CD4-positive, alpha-beta T cell (primary cell): Measurements from ENCODE around the gene RBM17. TPM values are rescaled to one million over a fixed set of nuclear protein-coding genes. Genes with fewer than 3 reads are reported as not detected.
A peak's percentile ranks its signal among the peaks of the same experiment; 100 is the strongest.

Experiments
- ATAC-seq: fragments of 200-7000 bp; cut with Tn5 transposase; one replicate; pipeline ENCODE4 v1.10.0; 2022; ENCODE audit warnings: mild to moderate bottlenecking; ENCODE audit not compliant: poor library complexity
- CTCF ChIA-PET: fragments of 350-600 bp; sonication (Branson Sonifier 250); formaldehyde crosslinking; loops from one replicate; lab custom pipeline; 2021; ENCODE audit warnings: antibody characterized with exemption, inconsistent platforms; lab: Charles Lee
- POLR2A ChIA-PET: fragments of 350-600 bp; sonication (Branson Sonifier 250); formaldehyde crosslinking; loops from one replicate; lab custom pipeline; 2021; ENCODE audit warnings: antibody characterized with exemption, inconsistent platforms; lab: Charles Lee
- DNase-seq, 14 experiments: peaks; one replicate each; pipeline ENCODE4 v3.0.0-alpha.2; 2013 to 2020; ENCODE audit warnings: mixed read lengths in 2 of 14
- H3K27ac ChIP-seq, 2 donors: one replicate each; pipeline versions ENCODE4 v1.5.1 to v1.7.0; 2013; ENCODE audit warnings: low read length in 2 of 2, low read depth in 1 of 2, mild to moderate bottlenecking in 1 of 2
- H3K27me3 ChIP-seq, 2 experiments: 1 replicate in 1 of 2; 2 replicates in 1 of 2; pipeline versions ENCODE4 v1.6.1 to v1.7.0; 2013; ENCODE audit warnings: low read length in 2 of 2, control low read depth in 1 of 2, mild to moderate bottlenecking in 1 of 2, moderate library complexity in 1 of 2; ENCODE audit not compliant: insufficient read depth in 2 of 2, control insufficient read depth in 1 of 2
- H3K36me3 ChIP-seq: one replicate; pipeline ENCODE4 v1.6.1; 2013; ENCODE audit warnings: low read length, control low read depth; ENCODE audit not compliant: insufficient read depth
- H3K4me1 ChIP-seq: one replicate; pipeline ENCODE4 v1.6.1; 2013; ENCODE audit warnings: low read length, control low read depth; ENCODE audit not compliant: insufficient read depth
- H3K4me3 ChIP-seq: one replicate; pipeline ENCODE4 v1.5.1; 2013; ENCODE audit warnings: mild to moderate bottlenecking, low read length, moderate library complexity
- H3K9me3 ChIP-seq, 2 experiments: 1 replicate in 1 of 2; 2 replicates in 1 of 2; pipeline versions ENCODE4 v1.6.1 to v1.7.0; 2013; ENCODE audit warnings: low read length in 2 of 2, mild to moderate bottlenecking in 2 of 2, control low read depth in 1 of 2, moderate library complexity in 1 of 2; ENCODE audit not compliant: control insufficient read depth in 1 of 2, insufficient read depth in 1 of 2
- H3K27ac Mint-ChIP-seq: one replicate; pipeline ENCODE4 v1.8.0; 2020; ENCODE audit warnings: mixed read lengths
- H3K27me3 Mint-ChIP-seq: one replicate; pipeline ENCODE4 v1.8.0; 2021; ENCODE audit warnings: mixed read lengths
- H3K36me3 Mint-ChIP-seq: one replicate; pipeline ENCODE4 v1.8.0; 2021; ENCODE audit warnings: low read depth, mixed read lengths
- H3K4me1 Mint-ChIP-seq: one replicate; pipeline ENCODE4 v1.8.0; 2021; ENCODE audit warnings: low read depth, mixed read lengths
- H3K4me3 Mint-ChIP-seq: one replicate; pipeline ENCODE4 v1.8.0; 2020; ENCODE audit warnings: mild to moderate bottlenecking, mixed read lengths
- H3K9me3 Mint-ChIP-seq: one replicate; pipeline ENCODE4 v1.8.0; 2020; ENCODE audit warnings: mixed read lengths
- intact Hi-C, 2 experiments: fragments of 100-400 bp; cut with DNase I in 1 of 2; cut with micrococcal nuclease in 1 of 2; formaldehyde crosslinking; loops; one replicate each; pipeline versions ENCODE4 v1.15.1 to v1.9.0; 2023 to 2025; cut with DNase I, micrococcal nuclease
- total RNA-seq, 174 experiments: library from RNA in 2 of 174; stranded (reverse) in 2 of 174; gene quantifications; one replicate each; pipeline ENCODE4 v1.2.3 and lab custom pipeline; 2021 to 2026
- TF ChIP-seq, protein P1 (sequence below): fragments of 200-600 bp; IDR thresholded peaks from one replicate; pipeline ENCODE4 v1.8.0; 2022; ENCODE audit warnings: antibody characterized with exemption, mild to moderate bottlenecking

The RBM17 gene
- total RNA-seq, 2 experiments from 2014 or later = 143 to 150 TPM

DNA sequence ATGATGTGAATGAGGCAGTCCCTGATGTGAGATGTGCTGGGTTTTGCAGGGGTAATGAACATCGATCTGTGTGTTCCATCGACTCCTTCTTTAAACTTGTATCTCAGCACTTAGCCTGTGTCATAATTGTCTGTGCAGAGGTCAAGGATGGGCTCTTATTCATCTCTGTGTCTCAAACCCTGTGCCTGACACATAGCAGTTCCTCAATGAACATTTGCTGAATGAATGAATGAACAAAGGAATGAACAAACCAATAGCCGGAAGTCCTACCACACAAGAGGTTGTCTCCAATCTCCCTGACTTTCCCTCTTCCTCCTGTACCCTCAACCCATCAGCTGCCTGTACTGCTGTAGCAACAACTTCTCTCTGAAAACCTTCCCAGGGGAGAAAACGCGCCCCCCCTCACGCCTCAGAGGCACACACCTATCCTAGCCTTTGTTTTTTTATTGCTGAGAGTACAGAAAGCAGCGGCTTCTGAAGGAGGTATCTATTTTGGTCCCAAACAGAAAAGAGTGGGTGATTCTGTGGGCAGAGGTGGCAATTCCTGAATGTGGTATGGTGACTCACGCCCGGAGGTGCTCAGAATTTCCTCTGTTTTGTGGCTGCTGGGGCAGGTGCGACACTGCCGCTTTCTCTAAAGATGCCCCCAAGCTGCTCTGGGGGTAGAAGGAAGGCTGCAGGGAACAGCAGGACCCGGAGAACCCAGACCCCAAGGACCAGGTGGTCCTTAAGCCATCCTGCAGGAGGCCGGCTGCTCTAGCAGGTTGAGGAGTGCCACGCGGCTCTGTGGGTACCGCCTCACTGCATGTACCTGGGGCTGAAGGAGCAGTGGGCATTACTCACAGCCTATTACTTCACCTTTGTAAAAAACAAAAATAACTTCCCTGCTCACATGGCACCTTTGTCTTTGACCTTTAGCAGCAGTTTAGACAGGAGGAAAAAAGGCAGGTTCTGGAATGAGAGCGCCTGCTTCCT is 36.3 kb upstream of the RBM17 start:
- Histone ChIP-seq H3K9me3 (no peaks in the 10 kb centered on the region), H3K27ac (peak overlapping the region; percentile 62 to 69), H3K4me1 (peaks cover 83% of the 10 kb centered on the region), H3K36me3 (no peaks in the 10 kb centered on the region), H3K27me3 (no peaks in the 10 kb centered on the region), H3K4me3 (peak overlapping the region; percentile 10)
- peaks cover 82% of the 10 kb centered on the region for H3K4me1 Mint-ChIP-seq
- H3K9me3 Mint-ChIP-seq = no peaks in the 10 kb centered on the region
- peak overlapping the region; percentile 82 for H3K4me3 Mint-ChIP-seq
- DNase-seq (peak; percentile 38 to 91 (median 66)), ATAC-seq (peak; percentile 46)
- intact Hi-C loops = loop anchor here (2.0 kb wide), 2 partner anchors 16 to 34 kb away; no protein-coding TSS in a partner anchor
- peak overlapping the region; percentile 98 for H3K27ac Mint-ChIP-seq
- TF ChIP-seq, protein P1, sequence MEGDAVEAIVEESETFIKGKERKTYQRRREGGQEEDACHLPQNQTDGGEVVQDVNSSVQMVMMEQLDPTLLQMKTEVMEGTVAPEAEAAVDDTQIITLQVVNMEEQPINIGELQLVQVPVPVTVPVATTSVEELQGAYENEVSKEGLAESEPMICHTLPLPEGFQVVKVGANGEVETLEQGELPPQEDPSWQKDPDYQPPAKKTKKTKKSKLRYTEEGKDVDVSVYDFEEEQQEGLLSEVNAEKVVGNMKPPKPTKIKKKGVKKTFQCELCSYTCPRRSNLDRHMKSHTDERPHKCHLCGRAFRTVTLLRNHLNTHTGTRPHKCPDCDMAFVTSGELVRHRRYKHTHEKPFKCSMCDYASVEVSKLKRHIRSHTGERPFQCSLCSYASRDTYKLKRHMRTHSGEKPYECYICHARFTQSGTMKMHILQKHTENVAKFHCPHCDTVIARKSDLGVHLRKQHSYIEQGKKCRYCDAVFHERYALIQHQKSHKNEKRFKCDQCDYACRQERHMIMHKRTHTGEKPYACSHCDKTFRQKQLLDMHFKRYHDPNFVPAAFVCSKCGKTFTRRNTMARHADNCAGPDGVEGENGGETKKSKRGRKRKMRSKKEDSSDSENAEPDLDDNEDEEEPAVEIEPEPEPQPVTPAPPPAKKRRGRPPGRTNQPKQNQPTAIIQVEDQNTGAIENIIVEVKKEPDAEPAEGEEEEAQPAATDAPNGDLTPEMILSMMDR = no peak
- H3K36me3 Mint-ChIP-seq = peaks cover 7% of the 10 kb centered on the region
- no peaks in the 10 kb centered on the region for H3K27me3 Mint-ChIP-seq
- CTCF ChIA-PET = interaction anchor here (1.1 to 5.2 kb wide), 5 partner anchors 10 to 349 kb away, joined by 3 to 70 read pairs (median 24); partner anchors contain the start of genes IL15RA, IL2RA and RBM17
- POLR2A ChIA-PET = interaction anchor here (0.9 to 7.4 kb wide), 8 partner anchors 10 to 75 kb away, joined by 3 to 73 read pairs (median 15); partner anchors contain the start of genes IL15RA and IL2RA

DNA sequence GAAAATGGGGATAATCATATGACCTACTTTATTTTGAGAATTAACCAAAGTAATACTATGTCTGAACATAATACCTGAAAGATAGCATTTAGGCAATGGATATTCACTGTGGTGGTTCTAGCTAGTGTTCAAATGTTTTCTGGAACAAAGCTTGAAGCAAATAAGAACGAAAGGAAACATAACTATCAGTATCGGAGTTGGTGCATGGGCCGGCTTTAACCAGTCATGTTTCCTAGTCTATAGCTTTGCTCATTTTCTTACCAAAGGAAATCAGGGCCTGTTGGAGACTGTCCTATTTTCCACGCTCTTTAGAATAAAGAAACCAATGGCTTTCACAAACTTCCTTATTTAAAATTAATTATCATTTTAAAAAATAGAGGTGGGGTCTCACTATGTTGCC is 35.5 kb upstream of the RBM17 start:
- Mint-ChIP-seq H3K9me3 (no peaks in the 10 kb centered on the region), H3K36me3 (peaks cover 7% of the 10 kb centered on the region), H3K4me1 (peaks cover 79% of the 10 kb centered on the region), H3K27ac (peak overlapping the region; percentile 98), H3K4me3 (peak overlapping the region; percentile 82), H3K27me3 (no peaks in the 10 kb centered on the region)
- H3K36me3 ChIP-seq = no peaks in the 10 kb centered on the region
- H3K9me3 ChIP-seq = no peaks in the 10 kb centered on the region
- ChIA-PET CTCF (interaction anchor here (4.2 to 5.2 kb wide), 3 partner anchors 9 to 39 kb away, joined by 24 to 70 read pairs (median 39); partner anchors contain the start of genes IL2RA and RBM17), POLR2A (interaction anchor here (0.9 to 7.4 kb wide), 10 partner anchors 8 to 110 kb away, joined by 3 to 73 read pairs (median 4); partner anchors contain the start of genes IL15RA and IL2RA)
- DNase-seq = peak in 1 of 14 experiments; percentile 15
- H3K4me3 ChIP-seq = peak overlapping the region; percentile 10
- peak overlapping the region in 1 of 2 donors; percentile 62 for H3K27ac ChIP-seq
- TF ChIP-seq, protein P1 = no peak
- intact Hi-C loops = loop anchor here (2.0 kb wide), 2 partner anchors 15 to 33 kb away; no protein-coding TSS in a partner anchor
- H3K27me3 ChIP-seq = no peaks in the 10 kb centered on the region
- ATAC-seq = no peak
- H3K4me1 ChIP-seq = peaks cover 77% of the 10 kb centered on the region
